HFFc6 (cell line): ENCODE measurements around the gene HMGB3. TPM values are rescaled to one million over a fixed set of nuclear protein-coding genes. Genes with fewer than 3 reads are reported as not detected.

Experiments used
- DNase-seq: peaks from one replicate; pipeline ENCODE4 v3.0.0-alpha.2; 2018
- H3K27ac Mint-ChIP-seq: 2 replicates; pipeline ENCODE4 v1.8.0; 2020; ENCODE audit warnings: mild to moderate bottlenecking, mixed read lengths
- H3K27me3 Mint-ChIP-seq: 2 replicates; pipeline ENCODE4 v1.8.0; 2021; ENCODE audit warnings: mild to moderate bottlenecking, moderate library complexity, mixed read lengths; ENCODE audit not compliant: insufficient read depth
- H3K36me3 Mint-ChIP-seq: 2 replicates; pipeline ENCODE4 v1.8.0; 2021; ENCODE audit warnings: low read depth, mixed read lengths
- H3K4me1 Mint-ChIP-seq: 2 replicates; pipeline ENCODE4 v1.8.0; 2020; ENCODE audit warnings: low read depth, mixed read lengths
- H3K4me3 Mint-ChIP-seq: 2 replicates; pipeline ENCODE4 v1.8.0; 2020; ENCODE audit warnings: mild to moderate bottlenecking, moderate library complexity, mixed read lengths
- H3K9me3 Mint-ChIP-seq: 2 replicates; pipeline ENCODE4 v1.8.0; 2020; ENCODE audit warnings: mild to moderate bottlenecking, mixed read lengths
- total RNA-seq, 6 experiments: library from RNA; stranded (reverse); fragmentation: NEBNext Ultra II Directional; extraction: Animal tissue kit (Norgen Biotek cat#: 25700); gene quantifications; 2 replicates in 1 of 6; 3 replicates in 5 of 6; pipeline ENCODE4 v1.2.3, GENCODE V29; 2021
- TF ChIP-seq, protein P1 (sequence below): fragments of 200-600 bp; sonication (generic); IDR thresholded peaks from 2 replicates; pipeline ENCODE4 v1.5.0; 2021; ENCODE audit warnings: antibody characterized with exemption, mild to moderate bottlenecking

HMGB3 gene
- total RNA-seq, 6 experiments from 2014 or later: 23.2 to 66.0 (median 54.3) TPM

DNA sequence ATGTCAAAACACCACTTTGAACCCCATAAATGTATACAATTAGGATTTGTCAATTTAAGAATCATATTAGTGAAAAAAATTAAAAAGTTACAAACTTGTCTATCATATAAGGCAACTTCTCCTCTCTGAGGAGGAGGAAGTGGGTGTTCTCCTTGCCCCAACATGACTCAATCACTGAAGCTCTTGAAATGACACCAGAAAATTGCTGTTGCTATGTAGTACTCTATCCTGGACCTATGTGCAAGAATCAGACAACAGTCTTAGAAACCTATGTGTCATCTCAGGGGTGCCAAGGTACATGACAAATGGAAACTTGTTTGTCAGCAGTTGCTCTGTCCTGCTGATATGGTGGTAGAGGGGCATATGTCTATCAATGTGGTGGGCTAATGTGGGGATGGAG is 47.7 kb downstream of the HMGB3 start:
- DNase-seq: no peak
- Mint-ChIP-seq H3K4me3 (no peak overlapping the region), H3K4me1 (no peaks in the 10 kb centered on the region), H3K36me3 (no peaks in the 10 kb centered on the region), H3K9me3 (no peaks in the 10 kb centered on the region), H3K27me3 (peaks cover 2% of the 10 kb centered on the region; the same call in 1 of the 2 replicates), H3K27ac (no peak overlapping the region)
- TF ChIP-seq, protein P1, sequence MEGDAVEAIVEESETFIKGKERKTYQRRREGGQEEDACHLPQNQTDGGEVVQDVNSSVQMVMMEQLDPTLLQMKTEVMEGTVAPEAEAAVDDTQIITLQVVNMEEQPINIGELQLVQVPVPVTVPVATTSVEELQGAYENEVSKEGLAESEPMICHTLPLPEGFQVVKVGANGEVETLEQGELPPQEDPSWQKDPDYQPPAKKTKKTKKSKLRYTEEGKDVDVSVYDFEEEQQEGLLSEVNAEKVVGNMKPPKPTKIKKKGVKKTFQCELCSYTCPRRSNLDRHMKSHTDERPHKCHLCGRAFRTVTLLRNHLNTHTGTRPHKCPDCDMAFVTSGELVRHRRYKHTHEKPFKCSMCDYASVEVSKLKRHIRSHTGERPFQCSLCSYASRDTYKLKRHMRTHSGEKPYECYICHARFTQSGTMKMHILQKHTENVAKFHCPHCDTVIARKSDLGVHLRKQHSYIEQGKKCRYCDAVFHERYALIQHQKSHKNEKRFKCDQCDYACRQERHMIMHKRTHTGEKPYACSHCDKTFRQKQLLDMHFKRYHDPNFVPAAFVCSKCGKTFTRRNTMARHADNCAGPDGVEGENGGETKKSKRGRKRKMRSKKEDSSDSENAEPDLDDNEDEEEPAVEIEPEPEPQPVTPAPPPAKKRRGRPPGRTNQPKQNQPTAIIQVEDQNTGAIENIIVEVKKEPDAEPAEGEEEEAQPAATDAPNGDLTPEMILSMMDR: no peak

DNA sequence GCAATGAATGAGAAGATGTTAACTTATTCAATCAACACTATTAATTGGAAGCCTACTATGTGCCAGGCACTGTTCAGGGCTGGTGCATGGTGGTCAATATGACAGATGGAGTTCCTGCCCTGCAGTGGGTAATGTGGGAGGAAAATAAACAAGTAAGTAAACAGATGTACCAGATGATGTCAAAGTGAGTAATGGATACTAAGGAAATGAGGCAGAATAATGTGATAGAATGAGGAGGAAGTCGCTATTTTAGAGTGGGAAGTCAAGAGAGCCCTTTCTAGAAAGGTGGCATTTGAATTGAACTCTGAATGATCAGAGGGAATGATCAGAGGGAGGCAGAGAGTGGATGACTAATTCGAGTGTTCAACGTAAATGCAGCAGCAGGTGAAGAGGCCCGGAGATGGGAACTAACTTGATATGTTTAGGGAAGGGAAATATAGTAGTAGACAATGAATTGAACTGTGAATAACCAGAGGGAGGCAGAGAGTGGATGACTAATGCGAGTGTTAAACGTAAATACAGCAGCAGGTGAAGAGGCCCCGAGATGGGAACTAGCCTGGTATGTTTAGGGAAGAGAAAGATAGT is 48.3 kb downstream of the HMGB3 start:
- no peak for DNase-seq
- Mint-ChIP-seq H3K27ac (no peak overlapping the region), H3K9me3 (no peaks in the 10 kb centered on the region), H3K4me3 (no peak overlapping the region), H3K4me1 (no peaks in the 10 kb centered on the region), H3K27me3 (peaks cover 2% of the 10 kb centered on the region; the same call in 1 of the 2 replicates), H3K36me3 (no peaks in the 10 kb centered on the region)
- TF ChIP-seq, protein P1: no peak

DNA sequence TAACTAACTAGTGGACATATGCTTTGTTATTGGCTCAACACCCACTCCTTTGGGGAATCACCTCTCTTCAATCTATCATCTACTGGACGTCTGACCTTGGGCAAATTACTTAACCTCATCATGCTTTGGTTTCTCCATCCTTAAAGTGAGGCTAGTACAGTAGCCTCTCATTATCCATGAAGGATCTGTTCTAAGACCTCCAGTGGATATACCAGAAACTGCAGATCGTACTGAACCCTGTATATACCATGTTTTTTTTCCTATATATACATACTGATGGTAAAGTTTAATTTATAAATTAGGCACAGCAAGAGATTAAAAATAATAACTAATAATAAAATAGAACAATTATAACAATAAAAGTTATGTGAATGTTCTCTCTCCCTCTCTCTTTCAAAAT is 56.2 kb downstream of the HMGB3 start:
- Mint-ChIP-seq H3K4me1 (no peaks in the 10 kb centered on the region), H3K36me3 (no peaks in the 10 kb centered on the region), H3K4me3 (no peak overlapping the region), H3K27ac (no peak overlapping the region), H3K9me3 (no peaks in the 10 kb centered on the region), H3K27me3 (peaks cover 2% of the 10 kb centered on the region; the same call in 1 of the 2 replicates)
- TF ChIP-seq, protein P1: no peak
- no peak for DNase-seq

Other genes starting within 250 kb of the HMGB3 start
- 10 to 100 TPM; 53.9 to 67.1 (median 56.4) TPM for gene CD99L2, start 84.7 kb upstream of the HMGB3 start, total RNA-seq
- gene GPR50, start 193.2 kb downstream of the HMGB3 start, total RNA-seq: not detected